ENCODE data around the gene ICA1.
A peak's percentile ranks its signal among the peaks of the same experiment; 100 is the strongest.

ICA1 gene

DNA sequence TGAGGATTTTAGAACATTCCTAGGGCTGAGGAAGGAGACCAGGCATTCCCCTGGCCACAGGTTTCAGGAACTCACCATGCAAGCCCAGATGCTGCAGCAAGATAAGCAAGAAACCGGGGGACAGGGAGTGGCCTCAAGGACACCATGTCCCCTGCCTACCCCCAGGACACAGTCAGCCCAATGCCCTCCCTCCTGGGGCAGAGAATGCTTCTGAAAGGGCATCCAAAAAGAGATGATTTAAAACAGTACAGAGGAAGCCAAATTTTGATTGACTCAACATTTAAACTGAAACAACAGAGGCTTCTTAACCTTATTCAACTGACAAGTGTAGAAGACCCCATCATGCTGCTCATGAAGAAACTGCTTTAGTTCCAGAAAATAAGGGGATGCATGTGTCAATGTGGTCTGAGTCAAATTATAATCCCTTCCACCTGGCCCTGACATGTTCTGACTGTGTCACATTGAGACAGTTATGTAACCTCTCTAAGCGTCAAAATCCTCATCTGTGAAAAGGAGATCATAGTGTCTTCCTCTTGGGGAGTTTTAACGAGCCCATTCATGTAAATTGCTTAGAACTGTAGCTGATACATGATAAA is 60.0 kb downstream of the ICA1 start:
- Histone ChIP-seq H2AFZ (ENCODE audit: low read length) (no peak overlapping the region), H3K4me1 (ENCODE audit: insufficient read depth, low read length, poor library complexity, severe bottlenecking) (peaks cover 22% of the 10 kb centered on the region), H3K9me3 (ENCODE audit: insufficient read depth, low read depth, low read length) (no peaks in the 10 kb centered on the region), H3K4me2 (ENCODE audit: low read depth, low read length, poor library complexity, severe bottlenecking) (peak overlapping the region; percentile 14), H3K9me2 (replicated peaks; ENCODE audit: low read depth, low read length) (no peaks in the 10 kb centered on the region), H3F3A (ENCODE audit: low read depth) (no peaks in the 10 kb centered on the region; the same call in 1 of the 2 replicates), H4K20me1 (ENCODE audit: insufficient read depth, low read length, poor library complexity, severe bottlenecking) (no peaks in the 10 kb centered on the region), H3K27me3 (ENCODE audit: insufficient read depth, low read length, poor library complexity, severe bottlenecking) (no peaks in the 10 kb centered on the region), H3K36me3 (ENCODE audit: insufficient read depth, low read length) (no peaks in the 10 kb centered on the region), H3K79me2 (ENCODE audit: insufficient read depth, low read length) (no peaks in the 10 kb centered on the region), H3K9ac (ENCODE audit: low read depth, low read length, poor library complexity, severe bottlenecking) (no peak overlapping the region), H3K4me3 (ENCODE audit: low read length, poor library complexity, severe bottlenecking) (no peak overlapping the region)
- TF ChIP-seq EZH2phosphoT487 (IDR thresholded peaks at IDR 0.05; ENCODE audit: borderline replicate concordance) = no peak
- no peak for TF ChIP-seq CTCF (conservative IDR thresholded peaks at IDR 0.05; ENCODE audit: low read length)

DNA sequence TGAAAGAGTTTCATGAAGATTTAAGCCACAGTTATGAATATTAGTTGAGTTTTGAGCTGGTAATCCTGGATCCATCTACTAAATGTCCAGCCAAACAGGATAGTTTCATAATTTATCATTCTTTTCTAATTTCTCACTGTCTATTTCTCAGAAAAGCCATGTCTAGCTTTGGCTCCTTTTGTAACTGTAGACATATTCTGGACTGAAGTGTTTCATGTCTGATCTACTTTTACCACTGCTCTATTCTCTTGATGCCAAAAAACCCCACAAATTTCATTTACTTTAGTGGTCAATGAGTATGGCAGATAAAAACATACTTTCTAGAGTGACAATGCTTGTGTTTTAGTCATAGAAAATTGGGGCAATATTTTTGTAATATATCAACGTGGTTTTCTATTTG is 61.2 kb downstream of the ICA1 start:
- no peak overlapping the region for H3K4me2 ChIP-seq (ENCODE audit: low read depth, low read length, poor library complexity, severe bottlenecking)
- peaks cover 22% of the 10 kb centered on the region for H3K4me1 ChIP-seq (ENCODE audit: insufficient read depth, low read length, poor library complexity, severe bottlenecking)
- TF ChIP-seq EZH2phosphoT487 (IDR thresholded peaks at IDR 0.05; ENCODE audit: borderline replicate concordance) (no peak), CTCF (conservative IDR thresholded peaks at IDR 0.05; ENCODE audit: low read length) (no peak)
- no peaks in the 10 kb centered on the region for H3K27me3 ChIP-seq (ENCODE audit: insufficient read depth, low read length, poor library complexity, severe bottlenecking)
- no peak overlapping the region for H2AFZ ChIP-seq (ENCODE audit: low read length)
- no peaks in the 10 kb centered on the region for H3K9me2 ChIP-seq (replicated peaks; ENCODE audit: low read depth, low read length)
- no peaks in the 10 kb centered on the region for H4K20me1 ChIP-seq (ENCODE audit: insufficient read depth, low read length, poor library complexity, severe bottlenecking)
- no peaks in the 10 kb centered on the region for H3K36me3 ChIP-seq (ENCODE audit: insufficient read depth, low read length)
- H3K79me2 ChIP-seq (ENCODE audit: insufficient read depth, low read length) = no peaks in the 10 kb centered on the region
- no peaks in the 10 kb centered on the region for H3K9me3 ChIP-seq (ENCODE audit: insufficient read depth, low read depth, low read length)
- H3K4me3 ChIP-seq (ENCODE audit: low read length, poor library complexity, severe bottlenecking) = no peak overlapping the region
- H3F3A ChIP-seq (ENCODE audit: low read depth) = no peaks in the 10 kb centered on the region; the same call in 1 of the 2 replicates
- H3K9ac ChIP-seq (ENCODE audit: low read depth, low read length, poor library complexity, severe bottlenecking) = no peak overlapping the region

DNA sequence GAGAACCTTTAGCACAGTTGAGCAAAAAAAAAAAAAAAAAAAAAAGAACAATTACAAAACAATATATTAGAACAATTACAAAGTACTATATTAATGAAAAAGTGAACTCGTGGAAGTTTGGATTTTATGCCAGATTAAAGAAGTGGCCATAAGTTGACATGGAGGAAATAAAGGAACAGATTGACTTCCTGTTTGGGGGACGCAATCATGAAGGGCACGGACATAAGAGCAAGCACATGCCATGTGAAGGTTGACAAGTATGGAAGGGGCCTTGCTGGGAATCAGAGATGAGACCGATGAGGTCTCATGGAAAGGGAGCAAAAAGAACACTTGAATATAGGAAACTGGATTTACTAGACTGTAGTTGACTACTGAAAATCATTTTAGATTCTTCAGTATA is 61.7 kb downstream of the ICA1 start:
- H3K9me2 ChIP-seq (replicated peaks; ENCODE audit: low read depth, low read length) = no peaks in the 10 kb centered on the region
- H3F3A ChIP-seq (ENCODE audit: low read depth) = no peaks in the 10 kb centered on the region; the same call in 1 of the 2 replicates
- no peak overlapping the region for H3K9ac ChIP-seq (ENCODE audit: low read depth, low read length, poor library complexity, severe bottlenecking)
- H3K9me3 ChIP-seq (ENCODE audit: insufficient read depth, low read depth, low read length) = no peaks in the 10 kb centered on the region
- no peaks in the 10 kb centered on the region for H3K79me2 ChIP-seq (ENCODE audit: insufficient read depth, low read length)
- H4K20me1 ChIP-seq (ENCODE audit: insufficient read depth, low read length, poor library complexity, severe bottlenecking) = no peaks in the 10 kb centered on the region
- H3K36me3 ChIP-seq (ENCODE audit: insufficient read depth, low read length) = no peaks in the 10 kb centered on the region
- H3K4me2 ChIP-seq (ENCODE audit: low read depth, low read length, poor library complexity, severe bottlenecking) = no peak overlapping the region
- no peak overlapping the region for H3K4me3 ChIP-seq (ENCODE audit: low read length, poor library complexity, severe bottlenecking)
- TF ChIP-seq EZH2phosphoT487 (IDR thresholded peaks at IDR 0.05; ENCODE audit: borderline replicate concordance) = no peak
- no peak for TF ChIP-seq CTCF (conservative IDR thresholded peaks at IDR 0.05; ENCODE audit: low read length)
- H3K4me1 ChIP-seq (ENCODE audit: insufficient read depth, low read length, poor library complexity, severe bottlenecking) = peaks cover 22% of the 10 kb centered on the region
- no peaks in the 10 kb centered on the region for H3K27me3 ChIP-seq (ENCODE audit: insufficient read depth, low read length, poor library complexity, severe bottlenecking)
- H2AFZ ChIP-seq (ENCODE audit: low read length) = no peak overlapping the region
